HepG2 (cell line): ENCODE measurements around the gene CRHR1. TPM values are rescaled to one million over a fixed set of nuclear protein-coding genes. Genes with fewer than 3 reads are reported as not detected.

Experiments used
- ATAC-seq: fragments of 200-7000 bp; cut with Tn5 transposase; 3 replicates; pipeline ENCODE4 v1.9.1; 2020; ENCODE audit warnings: mild to moderate bottlenecking, moderate library complexity
- BruUV-seq: library from RNA; stranded (reverse); fragments of 400-500 nt; replicated peaks from 2 replicates; lab custom pipeline; 2021; lab: Mats Ljungman, UMichigan
- CTCF ChIA-PET: fragments of 300-600 bp; formaldehyde crosslinking; extraction: SDS; loops from one replicate; lab custom pipeline; 2021; ENCODE audit warnings: low total read pairs, inconsistent platforms, low intra/inter-chr PET ratio; lab: Yijun Ruan, JAX
- POLR2A ChIA-PET: fragments of 350-600 bp; sonication (Branson Sonifier 250); formaldehyde crosslinking; loops from one replicate; lab custom pipeline; 2020; ENCODE audit warnings: antibody characterized with exemption, inconsistent platforms; lab: Yijun Ruan, JAX
- DNase-seq: peaks from one replicate; pipeline ENCODE4 v3.0.0-alpha.2; 2015; ENCODE audit warnings: low spot score
- FAIRE-seq: peaks from 3 replicates; lab custom pipeline; 2011; peaks lifted over from hg19 to GRCh38; lab: Jason Lieb, UNC
- H2AFZ ChIP-seq: one replicate; pipeline ENCODE4 v1.6.1; 2011; ENCODE audit warnings: low read length, inconsistent platforms
- H3K27ac ChIP-seq: fragments of 300-600 bp; 3 replicates; pipeline ENCODE4 v1.8.0; 2011; ENCODE audit warnings: mixed run types, mild to moderate bottlenecking, mixed read lengths, low read length, inconsistent platforms; ENCODE audit not compliant: insufficient read depth; ENCODE audit errors: extremely low read length
- H3K27me3 ChIP-seq, 2 experiments: fragments of 200-600 bp in 1 of 2; 2 replicates in 1 of 2; 3 replicates in 1 of 2; pipeline versions ENCODE4 v1.6.0 to v1.8.0; 2011; ENCODE audit warnings: low read length in 2 of 2, mild to moderate bottlenecking in 2 of 2, moderate library complexity in 2 of 2, inconsistent platforms in 1 of 2; ENCODE audit not compliant: insufficient read depth in 2 of 2, control insufficient read depth in 1 of 2
- H3K36me3 ChIP-seq, 2 experiments: fragments of 200-600 bp in 1 of 2; replicated peaks in 1 of 2; 2 replicates in 1 of 2; 3 replicates in 1 of 2; pipeline versions ENCODE4 v1.5.1 to v1.8.0; 2011; ENCODE audit warnings: low read length in 2 of 2, inconsistent platforms in 1 of 2; ENCODE audit not compliant: insufficient read depth in 2 of 2, control insufficient read depth in 1 of 2
- H3K4me1 ChIP-seq: 2 replicates; pipeline ENCODE4 v1.5.1; 2012; ENCODE audit warnings: low read length, inconsistent platforms; ENCODE audit not compliant: insufficient read depth
- H3K4me2 ChIP-seq: 2 replicates; pipeline ENCODE4 v1.6.0; 2011; ENCODE audit warnings: low read depth, low read length, inconsistent platforms
- H3K4me3 ChIP-seq, 3 experiments: fragments of 200-600 bp in 1 of 3; sonication (generic), shearing (Covaris generic) in 1 of 3; replicated peaks in 1 of 3; 2 replicates each; pipeline ENCODE4 v1.5.1; 2011 to 2016; ENCODE audit warnings: low read length in 3 of 3, inconsistent platforms in 2 of 3, low read depth in 2 of 3, mild to moderate bottlenecking in 2 of 3, control low read depth in 1 of 3, mixed read lengths in 1 of 3; ENCODE audit not compliant: insufficient read depth in 1 of 3
- H3K79me2 ChIP-seq: one replicate; pipeline ENCODE4 v1.6.1; 2011; ENCODE audit warnings: low read length, inconsistent platforms; ENCODE audit not compliant: insufficient read depth
- H3K9ac ChIP-seq: 2 replicates; pipeline ENCODE4 v1.6.0; 2011; ENCODE audit warnings: mild to moderate bottlenecking, low read depth, low read length, inconsistent platforms; ENCODE audit not compliant: insufficient read depth
- H3K9me3 ChIP-seq: 2 replicates; pipeline ENCODE4 v1.5.1; 2012; ENCODE audit warnings: mild to moderate bottlenecking, low read length
- H4K20me1 ChIP-seq: 2 replicates; pipeline ENCODE4 v1.6.0; 2011; ENCODE audit warnings: inconsistent platforms, mild to moderate bottlenecking, low read length, moderate library complexity; ENCODE audit not compliant: insufficient read depth
- AHR ChIP-seq: IDR thresholded peaks from 2 replicates; pipeline ENCODE4 v1.6.1; 2018; ENCODE audit warnings: missing genetic modification reagents, missing compliant biosample characterization
- MXI1 ChIP-seq: IDR thresholded peaks from 3 replicates; pipeline ENCODE4 v1.6.1; 2012; ENCODE audit warnings: low read depth, low read length, inconsistent platforms, borderline replicate concordance
- NFE2 ChIP-seq: sonication (generic); formaldehyde crosslinking; IDR thresholded peaks from 2 replicates; pipeline ENCODE4 v1.4.0; 2020; ENCODE audit warnings: missing genetic modification reagents
- TGIF2 ChIP-seq: IDR thresholded peaks from 2 replicates; pipeline ENCODE4 v1.6.1; 2016; ENCODE audit warnings: control low read depth, missing compliant biosample characterization
- ZNF180 ChIP-seq: sonication (generic); formaldehyde crosslinking; IDR thresholded peaks from 2 replicates; pipeline ENCODE4 v1.4.0; 2020; ENCODE audit warnings: low read depth, missing genetic modification reagents, borderline replicate concordance
- ZNF30 ChIP-seq: sonication (generic); formaldehyde crosslinking; IDR thresholded peaks from 2 replicates; pipeline ENCODE4 v1.5.0; 2020; ENCODE audit warnings: mild to moderate bottlenecking, missing genetic modification reagents
- ZNF484 ChIP-seq: sonication (generic); formaldehyde crosslinking; IDR thresholded peaks from 2 replicates; pipeline ENCODE4 v1.5.1; 2020; ENCODE audit warnings: mild to moderate bottlenecking, low read depth, missing genetic modification reagents, borderline replicate concordance
- ZNF660 ChIP-seq: sonication (generic); formaldehyde crosslinking; IDR thresholded peaks from 2 replicates; pipeline ENCODE4 v1.5.1; 2020; ENCODE audit warnings: mild to moderate bottlenecking, low read depth, missing genetic modification reagents, borderline replicate concordance
- ZSCAN31 ChIP-seq: sonication (generic); formaldehyde crosslinking; IDR thresholded peaks from 2 replicates; pipeline ENCODE4 v1.5.0; 2020; ENCODE audit warnings: low read depth, mild to moderate bottlenecking, missing genetic modification reagents
- WGBS: methylation state at CpG from one replicate; pipeline ENCODE4 v1.1.6; 2017; ENCODE audit warnings: low lambda C conversion rate; 5-methylcytosine and 5-hydroxymethylcytosine counted together
- in situ Hi-C: cut with HindIII; loops from 2 replicates; pipeline ENCODE4 v1.10.0; 2017; ENCODE audit warnings: low pct_unique_long_range_greater_than_20kb; ENCODE audit not compliant: extremely low pct_ligation_motif_present
- intact Hi-C: fragments of 100-400 bp; cut with micrococcal nuclease; formaldehyde crosslinking; loops from one replicate; pipeline ENCODE4 v1.10.0; 2022; ENCODE audit not compliant: unreplicated experiment
- polyA plus RNA-seq, 8 experiments: library from polyadenylated mRNA; depleted of rRNA in 3 of 8; stranded (reverse) in 7 of 8; unstranded in 1 of 8; fragments of >200 nt; fragmentation: Illumina TruSeq in 4 of 8; extraction: Trizol in 4 of 8; gene quantifications; 2 replicates each; pipeline versions ENCODE4 v1.2.1 to v1.2.3, GENCODE V29; 2011 to 2016; ENCODE audit warnings: low read depth in 4 of 8, missing spikeins in 1 of 8, mixed read lengths in 1 of 8; ENCODE audit not compliant: insufficient read depth in 1 of 8
- total RNA-seq, 5 experiments: library from RNA; depleted of rRNA; stranded (reverse); fragments of >200 nt; fragmentation: Illumina TruSeq; extraction: Trizol; gene quantifications; 2 replicates each; pipeline ENCODE4 v1.2.3, GENCODE V29; 2016; ENCODE audit warnings: low read depth in 1 of 5
- TF ChIP-seq, protein P1 (sequence below): sonication (generic); formaldehyde crosslinking; IDR thresholded peaks from 2 replicates; pipeline ENCODE4 v1.4.0; 2020; ENCODE audit warnings: missing genetic modification reagents
- TF ChIP-seq, protein P2 (sequence below): sonication (generic); IDR thresholded peaks from 2 replicates; pipeline ENCODE4 v1.6.1; 2016; ENCODE audit warnings: low read depth, borderline replicate concordance
- TF ChIP-seq, protein P3 (sequence below): sonication (generic); formaldehyde crosslinking; IDR thresholded peaks from 2 replicates; pipeline ENCODE4 v1.4.0; 2020; ENCODE audit warnings: missing genetic modification reagents
- TF ChIP-seq, protein P4 (sequence below): sonication (generic); formaldehyde crosslinking; IDR thresholded peaks from 2 replicates; pipeline ENCODE4 v1.8.1; 2022; ENCODE audit warnings: mild to moderate bottlenecking, missing genetic modification reagents
- TF ChIP-seq, protein P5 (sequence below): sonication (generic); formaldehyde crosslinking; IDR thresholded peaks from 2 replicates; pipeline ENCODE4 v1.5.0; 2020; ENCODE audit warnings: missing genetic modification reagents

CRHR1 gene
- total and polyA plus RNA-seq, 2 of the 13 experiments (the other 11 are each of a cell fraction or from before 2014, with no cell fraction given), result not detected

DNA sequence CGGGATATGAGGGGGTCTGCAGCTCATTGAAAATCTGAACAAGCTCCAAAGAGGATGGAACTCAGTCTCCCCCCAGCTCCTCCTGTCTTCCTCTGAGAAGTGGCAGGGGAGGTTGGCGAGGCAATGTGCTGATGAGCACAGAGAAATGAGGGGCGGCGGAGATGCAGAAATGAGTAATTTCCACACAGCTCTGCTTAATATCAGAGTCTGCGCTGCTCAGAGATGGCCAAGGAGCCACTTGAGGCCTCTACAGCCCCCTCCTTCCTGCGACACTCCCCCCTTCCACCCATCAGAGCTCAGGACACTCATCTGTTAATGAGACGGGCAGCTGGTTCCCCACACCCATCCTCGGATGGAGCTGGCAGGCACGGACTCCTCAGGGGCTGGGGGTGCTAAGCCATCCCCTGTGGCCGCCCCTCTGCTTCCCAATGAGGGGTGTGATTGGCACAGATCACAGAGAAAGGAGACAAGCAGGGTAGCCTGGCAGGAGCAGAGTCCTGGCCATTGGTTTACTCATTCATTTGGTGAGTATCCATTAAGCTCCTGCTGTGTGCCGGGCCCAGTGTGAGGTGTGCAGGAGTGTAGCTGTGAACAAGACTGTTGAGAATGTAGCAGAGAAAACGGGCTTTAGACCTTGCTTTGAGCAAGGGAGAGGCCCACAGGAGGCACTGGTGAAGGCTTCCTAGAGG is 12.7 kb upstream of the CRHR1 start:
- Histone ChIP-seq H3K27ac (no peak overlapping the region), H3K4me1 (peaks cover 11% of the 10 kb centered on the region; the same call in 1 of the 2 replicates), H3K4me3 (no peak overlapping the region), H3K9ac (no peak overlapping the region), H3K4me2 (no peak overlapping the region), H2AFZ (no peak overlapping the region), H4K20me1 (no peaks in the 10 kb centered on the region; the same call in 1 of the 2 replicates), H3K79me2 (no peaks in the 10 kb centered on the region), H3K9me3 (no peaks in the 10 kb centered on the region), H3K36me3 (no peaks in the 10 kb centered on the region), H3K27me3 (peaks cover 4 to 56% of the 10 kb centered on the region in 2 experiments)
- BruUV-seq, result no TSS peak
- ChIA-PET CTCF (no interaction called here), POLR2A (no interaction called here)
- intact Hi-C loops, result no loop called here
- WGBS, result 24% methylated on average over 12 of the region's 12 CpGs
- DNase-seq (no peak), ATAC-seq (no peak), FAIRE-seq (no peak)
- in situ Hi-C loops, result no loop called here
- TF ChIP-seq ZSCAN31 (CRISPR knock-in tag) (no peak), AHR (CRISPR knock-in tag) (no peak), ZNF30 (CRISPR knock-in tag) (no peak), ZNF180 (CRISPR knock-in tag) (no peak), ZNF660 (CRISPR knock-in tag) (no peak), MXI1 (no peak), TGIF2 (CRISPR knock-in tag) (no peak), NFE2 (no peak), ZNF484 (CRISPR knock-in tag) (no peak)
- TF ChIP-seq, protein P1, sequence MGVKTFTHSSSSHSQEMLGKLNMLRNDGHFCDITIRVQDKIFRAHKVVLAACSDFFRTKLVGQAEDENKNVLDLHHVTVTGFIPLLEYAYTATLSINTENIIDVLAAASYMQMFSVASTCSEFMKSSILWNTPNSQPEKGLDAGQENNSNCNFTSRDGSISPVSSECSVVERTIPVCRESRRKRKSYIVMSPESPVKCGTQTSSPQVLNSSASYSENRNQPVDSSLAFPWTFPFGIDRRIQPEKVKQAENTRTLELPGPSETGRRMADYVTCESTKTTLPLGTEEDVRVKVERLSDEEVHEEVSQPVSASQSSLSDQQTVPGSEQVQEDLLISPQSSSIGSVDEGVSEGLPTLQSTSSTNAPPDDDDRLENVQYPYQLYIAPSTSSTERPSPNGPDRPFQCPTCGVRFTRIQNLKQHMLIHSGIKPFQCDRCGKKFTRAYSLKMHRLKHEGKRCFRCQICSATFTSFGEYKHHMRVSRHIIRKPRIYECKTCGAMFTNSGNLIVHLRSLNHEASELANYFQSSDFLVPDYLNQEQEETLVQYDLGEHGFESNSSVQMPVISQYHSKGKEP (CRISPR knock-in tag), result no peak
- TF ChIP-seq, protein P2, sequence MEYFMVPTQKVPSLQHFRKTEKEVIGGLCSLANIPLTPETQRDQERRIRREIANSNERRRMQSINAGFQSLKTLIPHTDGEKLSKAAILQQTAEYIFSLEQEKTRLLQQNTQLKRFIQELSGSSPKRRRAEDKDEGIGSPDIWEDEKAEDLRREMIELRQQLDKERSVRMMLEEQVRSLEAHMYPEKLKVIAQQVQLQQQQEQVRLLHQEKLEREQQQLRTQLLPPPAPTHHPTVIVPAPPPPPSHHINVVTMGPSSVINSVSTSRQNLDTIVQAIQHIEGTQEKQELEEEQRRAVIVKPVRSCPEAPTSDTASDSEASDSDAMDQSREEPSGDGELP, result no peak
- TF ChIP-seq, protein P3, sequence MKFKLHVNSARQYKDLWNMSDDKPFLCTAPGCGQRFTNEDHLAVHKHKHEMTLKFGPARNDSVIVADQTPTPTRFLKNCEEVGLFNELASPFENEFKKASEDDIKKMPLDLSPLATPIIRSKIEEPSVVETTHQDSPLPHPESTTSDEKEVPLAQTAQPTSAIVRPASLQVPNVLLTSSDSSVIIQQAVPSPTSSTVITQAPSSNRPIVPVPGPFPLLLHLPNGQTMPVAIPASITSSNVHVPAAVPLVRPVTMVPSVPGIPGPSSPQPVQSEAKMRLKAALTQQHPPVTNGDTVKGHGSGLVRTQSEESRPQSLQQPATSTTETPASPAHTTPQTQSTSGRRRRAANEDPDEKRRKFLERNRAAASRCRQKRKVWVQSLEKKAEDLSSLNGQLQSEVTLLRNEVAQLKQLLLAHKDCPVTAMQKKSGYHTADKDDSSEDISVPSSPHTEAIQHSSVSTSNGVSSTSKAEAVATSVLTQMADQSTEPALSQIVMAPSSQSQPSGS (CRISPR knock-in tag), result no peak
- TF ChIP-seq, protein P4, sequence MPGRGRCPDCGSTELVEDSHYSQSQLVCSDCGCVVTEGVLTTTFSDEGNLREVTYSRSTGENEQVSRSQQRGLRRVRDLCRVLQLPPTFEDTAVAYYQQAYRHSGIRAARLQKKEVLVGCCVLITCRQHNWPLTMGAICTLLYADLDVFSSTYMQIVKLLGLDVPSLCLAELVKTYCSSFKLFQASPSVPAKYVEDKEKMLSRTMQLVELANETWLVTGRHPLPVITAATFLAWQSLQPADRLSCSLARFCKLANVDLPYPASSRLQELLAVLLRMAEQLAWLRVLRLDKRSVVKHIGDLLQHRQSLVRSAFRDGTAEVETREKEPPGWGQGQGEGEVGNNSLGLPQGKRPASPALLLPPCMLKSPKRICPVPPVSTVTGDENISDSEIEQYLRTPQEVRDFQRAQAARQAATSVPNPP (CRISPR knock-in tag), result no peak
- TF ChIP-seq, protein P5, sequence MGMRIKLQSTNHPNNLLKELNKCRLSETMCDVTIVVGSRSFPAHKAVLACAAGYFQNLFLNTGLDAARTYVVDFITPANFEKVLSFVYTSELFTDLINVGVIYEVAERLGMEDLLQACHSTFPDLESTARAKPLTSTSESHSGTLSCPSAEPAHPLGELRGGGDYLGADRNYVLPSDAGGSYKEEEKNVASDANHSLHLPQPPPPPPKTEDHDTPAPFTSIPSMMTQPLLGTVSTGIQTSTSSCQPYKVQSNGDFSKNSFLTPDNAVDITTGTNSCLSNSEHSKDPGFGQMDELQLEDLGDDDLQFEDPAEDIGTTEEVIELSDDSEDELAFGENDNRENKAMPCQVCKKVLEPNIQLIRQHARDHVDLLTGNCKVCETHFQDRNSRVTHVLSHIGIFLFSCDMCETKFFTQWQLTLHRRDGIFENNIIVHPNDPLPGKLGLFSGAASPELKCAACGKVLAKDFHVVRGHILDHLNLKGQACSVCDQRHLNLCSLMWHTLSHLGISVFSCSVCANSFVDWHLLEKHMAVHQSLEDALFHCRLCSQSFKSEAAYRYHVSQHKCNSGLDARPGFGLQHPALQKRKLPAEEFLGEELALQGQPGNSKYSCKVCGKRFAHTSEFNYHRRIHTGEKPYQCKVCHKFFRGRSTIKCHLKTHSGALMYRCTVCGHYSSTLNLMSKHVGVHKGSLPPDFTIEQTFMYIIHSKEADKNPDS (CRISPR knock-in tag), result no peak
